GM12801 (cell line): ENCODE data around the gene PIK3CB.

Experiments used
- CTCF ChIP-seq: IDR thresholded peaks from one replicate; pipeline ENCODE4 v1.5.1; 2011; ENCODE audit warnings: control low read depth; ENCODE audit not compliant: insufficient read length; ENCODE audit errors: extremely low read depth

Gene PIK3CB

GRCh38 chr3:138678874-138679392 is 155.8 kb downstream of the PIK3CB start:
- no peak for TF ChIP-seq CTCF

DNA sequence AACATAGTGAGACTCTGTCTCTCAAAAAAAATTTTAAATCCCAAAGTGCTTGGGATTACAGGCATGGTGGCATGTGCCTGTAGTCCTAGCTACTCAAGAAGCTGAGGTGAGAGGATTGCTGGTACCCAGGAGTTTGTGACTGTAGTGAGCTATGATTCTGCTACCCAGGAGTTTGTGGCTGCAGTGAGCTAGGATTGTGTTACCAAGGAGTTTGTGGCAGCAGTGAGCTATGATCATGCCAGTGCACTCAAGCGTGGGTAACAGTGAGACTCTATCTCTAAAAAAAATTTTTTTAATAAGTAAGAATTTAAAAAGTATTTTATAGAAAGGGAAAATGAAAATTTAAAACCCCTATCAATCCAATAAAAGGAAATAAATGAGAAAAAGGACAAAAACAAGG is 156.6 kb downstream of the PIK3CB start:
- no peak for TF ChIP-seq CTCF

DNA sequence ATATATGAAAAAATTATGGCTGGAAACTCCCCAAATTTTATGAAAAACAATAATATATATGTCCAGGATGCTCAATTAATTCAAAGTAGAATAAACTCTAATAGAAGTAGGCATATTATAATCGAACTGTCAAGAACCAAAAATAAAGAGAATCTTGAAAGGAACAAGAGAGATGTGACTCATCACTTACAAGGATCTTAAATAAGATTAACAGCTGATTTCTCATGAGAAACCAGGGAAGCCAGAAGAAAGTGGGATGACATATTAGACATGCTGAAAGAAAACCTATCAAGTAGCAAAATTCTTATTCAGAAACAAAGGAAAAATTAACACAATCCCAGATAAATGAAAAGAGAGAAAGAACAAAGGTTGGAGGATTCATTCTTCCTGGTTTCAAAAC is 159.3 kb downstream of the PIK3CB start:
- no peak for TF ChIP-seq CTCF

DNA sequence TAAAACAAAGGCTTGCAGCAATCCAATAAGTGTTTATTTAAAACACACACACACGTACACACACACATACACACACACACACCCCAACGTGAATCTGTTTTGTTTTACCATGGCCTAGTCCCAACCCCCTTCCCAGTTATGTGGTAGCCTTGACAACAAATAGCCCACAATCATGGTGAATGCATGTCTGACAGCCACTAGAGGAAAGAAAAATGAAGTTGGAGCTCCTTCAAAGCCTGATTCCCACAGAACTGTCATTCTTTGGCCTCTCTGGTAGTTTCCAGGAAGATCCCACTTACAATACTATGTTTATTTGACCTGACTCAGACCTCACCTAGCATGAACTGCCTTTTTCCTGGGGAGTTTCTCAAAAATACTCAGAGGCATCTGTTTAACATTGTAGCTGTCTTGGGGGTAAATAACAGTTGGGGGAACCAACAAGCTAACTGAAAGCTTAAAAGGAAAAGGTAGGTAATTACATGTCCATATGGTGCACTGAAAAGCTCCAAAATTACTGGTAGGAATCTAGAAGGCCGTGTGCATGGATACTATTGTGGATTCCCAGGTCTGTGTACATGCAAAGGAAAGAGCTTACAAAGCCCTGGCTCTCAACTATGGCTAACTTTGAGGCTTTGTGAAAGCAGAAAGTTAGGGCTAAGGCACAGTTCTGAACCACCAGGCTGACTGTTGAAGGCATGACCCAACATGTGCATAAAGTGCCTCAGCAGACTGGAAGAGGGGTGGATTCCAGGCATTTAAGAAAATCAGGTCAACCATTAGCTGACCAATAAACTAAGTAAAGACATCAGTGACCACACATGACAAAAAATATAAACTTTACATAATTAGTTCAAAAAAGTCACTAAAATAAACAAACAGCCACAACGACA is 160.8 kb downstream of the PIK3CB start:
- TF ChIP-seq CTCF = no peak

DNA sequence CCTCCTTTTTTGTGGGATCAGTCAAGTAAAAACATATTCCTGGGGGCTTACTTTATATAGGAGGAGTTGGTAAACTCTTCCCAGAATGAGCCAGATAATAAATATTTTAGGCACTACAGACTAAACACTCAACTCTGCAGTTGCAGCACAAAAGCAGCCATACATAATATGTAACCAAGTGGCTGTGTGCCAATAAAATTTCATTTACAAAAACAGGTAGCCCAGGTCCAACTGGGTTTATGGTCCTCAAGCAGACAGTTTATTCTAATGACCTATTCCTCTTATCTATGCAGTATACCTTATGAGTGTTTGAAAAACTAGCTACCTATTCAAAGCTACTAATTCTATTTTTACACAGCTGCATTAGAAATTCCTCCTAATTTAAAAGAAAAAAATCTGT is 164.3 kb downstream of the PIK3CB start:
- no peak for TF ChIP-seq CTCF

- no peak for TF ChIP-seq CTCF
These were observed 166.6 kb downstream of the PIK3CB start for GRCh38 chr3:138668107-138668506.

DNA sequence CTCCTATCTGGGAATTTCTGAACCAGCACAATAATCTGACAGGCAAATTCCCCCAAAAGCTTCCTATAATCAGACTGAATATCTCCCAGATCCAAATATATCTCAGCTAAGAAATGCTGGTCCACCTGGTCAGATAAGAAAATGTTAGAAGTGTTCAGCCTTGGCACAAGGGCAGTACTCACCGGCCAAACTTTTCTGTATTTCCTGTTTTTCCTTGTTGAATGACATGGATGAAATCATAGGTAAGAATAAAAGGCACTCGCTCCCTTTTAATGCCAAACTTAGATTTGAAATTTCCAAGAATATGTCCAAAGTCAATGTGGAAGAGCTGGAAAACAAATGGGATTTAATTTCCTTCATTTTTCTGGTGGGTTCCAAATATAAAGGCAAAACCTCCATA is 177.2 kb downstream of the PIK3CB start:
- TF ChIP-seq CTCF = no peak
